ENCODE measurements around the gene POTEF.
"Not testable (repeated sequence)": the region's sequence is repeated elsewhere in the genome, so short reads cannot be mapped to it uniquely, and the experiment has no call there.

POTEF gene

DNA sequence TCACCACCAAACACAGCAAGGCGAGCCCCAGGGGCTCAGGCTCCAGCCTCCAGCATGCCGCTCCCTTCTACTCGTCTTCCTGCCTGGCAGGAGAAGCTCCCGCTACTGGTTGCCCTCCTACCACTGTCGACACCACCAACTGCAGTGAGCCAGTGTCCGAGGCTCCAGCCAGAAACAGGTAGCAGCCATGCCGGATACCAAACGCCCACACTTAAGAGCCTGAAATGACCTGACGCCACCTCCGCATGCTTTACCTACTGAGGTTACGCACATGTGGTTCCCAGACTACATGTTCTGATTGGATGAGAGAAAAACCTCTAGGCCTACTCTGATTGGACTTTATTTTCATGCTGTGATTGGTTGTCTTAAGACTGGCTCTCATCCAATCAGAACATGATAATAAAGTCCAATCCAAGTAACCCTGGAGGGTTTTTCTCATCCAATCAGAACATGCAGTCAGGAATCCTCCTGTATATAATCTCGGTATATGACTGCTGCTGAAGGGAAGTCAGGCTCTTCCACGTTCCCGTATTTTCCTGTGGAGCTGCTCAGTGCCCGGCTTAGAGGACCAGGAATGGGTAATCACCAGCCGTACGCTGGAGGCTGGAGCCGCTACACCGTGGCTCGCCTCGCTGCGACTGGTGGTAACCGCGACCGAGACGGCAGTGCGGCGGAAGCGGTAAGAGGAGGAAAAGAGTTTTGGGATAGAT is at the start of gene POTEF:
POTEF (minus strand) TSS at position 103 of the 710 bp plus-strand sequence. CDS start 8,707 bp downstream, outside the sequence.
- POLR2A ChIA-PET; H3K9me3 ChIP-seq (ENCODE audit: control insufficient read depth, insufficient read depth, low read depth, low read length); H3K27ac ChIP-seq (ENCODE audit: extremely low read depth, low read depth, low read length); H3K4me1 ChIP-seq (ENCODE audit: control insufficient read depth, insufficient read depth, low read length); CTCF ChIA-PET; H3K36me3 ChIP-seq (ENCODE audit: control insufficient read depth in 2 of 2, insufficient read depth in 1 of 2, low read length in 2 of 2); H3K4me3 ChIP-seq (ENCODE audit: low read depth, low read length): not testable (repeated sequence)

DNA sequence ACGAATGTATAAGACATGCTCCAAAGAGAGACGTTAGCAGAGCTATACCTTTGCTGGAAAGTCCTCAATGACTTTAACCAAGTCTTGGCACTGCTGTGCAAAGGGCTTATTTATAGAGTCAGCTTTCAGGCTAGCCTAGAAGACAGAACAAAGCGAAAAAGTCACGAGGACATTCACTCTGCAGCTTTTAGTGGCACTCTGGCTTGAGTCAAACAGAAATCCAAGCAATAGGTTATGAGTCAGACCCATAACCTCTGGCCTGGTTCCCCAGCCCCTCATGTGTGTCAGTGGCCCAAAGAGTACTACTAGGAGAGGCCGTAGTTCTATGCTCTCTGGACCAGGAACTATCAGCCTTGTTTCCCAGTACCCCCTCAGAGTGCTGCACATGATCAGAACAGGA is 45.8 kb upstream of the POTEF start:
- POLR2A ChIA-PET, CTCF ChIA-PET: not testable (repeated sequence)

DNA sequence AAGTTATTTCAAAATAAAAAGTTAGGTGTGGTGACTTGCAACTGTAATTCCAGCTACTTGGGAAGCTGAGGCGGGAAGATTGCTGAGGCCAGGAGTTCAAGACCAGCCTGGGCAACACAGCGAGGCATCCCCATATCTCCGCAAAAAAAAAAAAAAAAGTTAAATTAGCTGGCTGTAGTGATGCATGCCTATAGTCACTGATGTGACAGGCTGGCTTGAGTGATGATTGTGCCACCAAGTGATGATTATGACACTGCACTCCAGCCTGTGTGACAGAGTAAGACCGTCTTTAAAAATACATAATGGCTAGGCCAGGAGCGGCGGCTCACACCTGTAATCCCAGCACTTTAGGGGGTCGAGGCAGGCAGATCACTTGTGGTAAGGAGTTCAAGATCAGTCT is 40.9 kb upstream of the POTEF start:
- POLR2A ChIA-PET: interaction anchor here (1.5 kb wide), 1 partner anchor 10 kb away, joined by 4 read pairs; no protein-coding TSS in a partner anchor
- Histone ChIP-seq H3K36me3 (ENCODE audit: control insufficient read depth in 2 of 2, insufficient read depth in 1 of 2, low read length in 2 of 2) (peaks cover 39 to 94% of the 10 kb centered on the region in 2 experiments; a peak in 2 of 3 replicates), H3K27ac (ENCODE audit: extremely low read depth, low read depth, low read length) (no peak overlapping the region), H3K4me1 (ENCODE audit: control insufficient read depth, insufficient read depth, low read length) (no peaks in the 10 kb centered on the region), H3K4me3 (ENCODE audit: low read depth, low read length) (no peak overlapping the region), H3K9me3 (ENCODE audit: control insufficient read depth, insufficient read depth, low read depth, low read length) (no peaks in the 10 kb centered on the region)
- CTCF ChIA-PET: no interaction called here
- TF ChIP-seq ZNF558 (tag by site-specific recombination; IDR thresholded peaks at IDR 0.05): no peak
- TF ChIP-seq ZNF654 (tag by site-specific recombination; IDR thresholded peaks at IDR 0.05; ENCODE audit: low read depth): no peak
- TF ChIP-seq ZNF830 (tag by site-specific recombination; IDR thresholded peaks at IDR 0.05; ENCODE audit: low read depth): no peak
- TF ChIP-seq ZNF266 (tag by site-specific recombination; IDR thresholded peaks at IDR 0.05; ENCODE audit: low read depth): no peak
- no peak for TF ChIP-seq ZNF416 (tag by site-specific recombination; IDR thresholded peaks at IDR 0.05)
- TF ChIP-seq KLF9 (tag by site-specific recombination; IDR thresholded peaks at IDR 0.05; ENCODE audit: low read depth): no peak
- no peak for TF ChIP-seq ELK4 (IDR thresholded peaks at IDR 0.05; ENCODE audit: borderline replicate concordance, low read depth, low read length)
- no peak for TF ChIP-seq TCF7L2 (IDR thresholded peaks at IDR 0.05; ENCODE audit: borderline replicate concordance, low read depth, low read length)
- TF ChIP-seq, protein P1, sequence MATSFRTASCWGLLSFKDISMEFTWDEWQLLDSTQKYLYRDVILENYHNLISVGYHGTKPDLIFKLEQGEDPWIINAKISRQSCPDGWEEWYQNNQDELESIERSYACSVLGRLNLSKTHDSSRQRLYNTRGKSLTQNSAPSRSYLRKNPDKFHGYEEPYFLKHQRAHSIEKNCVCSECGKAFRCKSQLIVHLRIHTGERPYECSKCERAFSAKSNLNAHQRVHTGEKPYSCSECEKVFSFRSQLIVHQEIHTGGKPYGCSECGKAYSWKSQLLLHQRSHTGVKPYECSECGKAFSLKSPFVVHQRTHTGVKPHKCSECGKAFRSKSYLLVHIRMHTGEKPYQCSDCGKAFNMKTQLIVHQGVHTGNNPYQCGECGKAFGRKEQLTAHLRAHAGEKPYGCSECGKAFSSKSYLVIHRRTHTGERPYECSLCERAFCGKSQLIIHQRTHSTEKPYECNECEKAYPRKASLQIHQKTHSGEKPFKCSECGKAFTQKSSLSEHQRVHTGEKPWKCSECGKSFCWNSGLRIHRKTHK (tag by site-specific recombination; IDR thresholded peaks at IDR 0.05): no peak

More for the DNA sequence above, 45.8 kb upstream of the POTEF start:
- not testable (repeated sequence) for H3K27ac ChIP-seq (ENCODE audit: extremely low read depth, low read depth, low read length); H3K4me3 ChIP-seq (ENCODE audit: low read depth, low read length); H3K4me1 ChIP-seq (ENCODE audit: control insufficient read depth, insufficient read depth, low read length); H3K9me3 ChIP-seq (ENCODE audit: control insufficient read depth, insufficient read depth, low read depth, low read length)
- H3K36me3 ChIP-seq (ENCODE audit: control insufficient read depth in 2 of 2, insufficient read depth in 1 of 2, low read length in 2 of 2): peaks cover 19 to 84% of the 10 kb centered on the region in 2 experiments; a peak in 2 of 3 replicates

GRCh38 chr2:130169163-130169562 is 40.1 kb upstream of the POTEF start:
- H3K27ac ChIP-seq (ENCODE audit: extremely low read depth, low read depth, low read length); CTCF ChIA-PET; POLR2A ChIA-PET; H3K9me3 ChIP-seq (ENCODE audit: control insufficient read depth, insufficient read depth, low read depth, low read length); H3K4me3 ChIP-seq (ENCODE audit: low read depth, low read length); H3K4me1 ChIP-seq (ENCODE audit: control insufficient read depth, insufficient read depth, low read length): not testable (repeated sequence)
- H3K36me3 ChIP-seq (ENCODE audit: control insufficient read depth in 2 of 2, insufficient read depth in 1 of 2, low read length in 2 of 2): peaks cover 40 to 94% of the 10 kb centered on the region in 2 experiments; a peak in 2 of 3 replicates

DNA sequence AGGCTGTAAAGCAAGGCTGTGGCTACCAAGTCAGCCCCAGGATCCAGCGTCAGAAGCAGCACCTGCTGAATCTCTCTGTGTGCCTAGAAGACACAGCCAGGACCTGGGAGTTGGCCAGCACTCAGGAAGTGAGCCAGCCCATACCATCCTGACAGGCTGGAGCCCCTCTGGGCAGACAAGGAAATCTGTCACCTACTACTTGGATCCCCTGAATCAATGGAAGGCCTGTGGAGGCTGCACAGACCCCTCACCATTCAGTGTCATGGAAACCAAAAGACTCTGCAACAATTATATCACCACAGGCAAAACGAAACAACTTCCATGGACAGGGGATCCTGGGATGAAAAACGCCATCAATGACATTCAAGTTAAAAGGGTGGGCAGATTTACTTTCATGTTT is 37.6 kb upstream of the POTEF start:
- H3K4me3 ChIP-seq (ENCODE audit: low read depth, low read length); H3K4me1 ChIP-seq (ENCODE audit: control insufficient read depth, insufficient read depth, low read length); H3K9me3 ChIP-seq (ENCODE audit: control insufficient read depth, insufficient read depth, low read depth, low read length); CTCF ChIA-PET; POLR2A ChIA-PET; H3K27ac ChIP-seq (ENCODE audit: extremely low read depth, low read depth, low read length): not testable (repeated sequence)
- peaks cover 42 to 92% of the 10 kb centered on the region in 2 experiments; a peak in 2 of 3 replicates for H3K36me3 ChIP-seq (ENCODE audit: control insufficient read depth in 2 of 2, insufficient read depth in 1 of 2, low read length in 2 of 2)

Data from HEK293 (cell line).